Measurements from ENCODE around the gene DDX56. TPM values are rescaled to one million over a fixed set of nuclear protein-coding genes. Genes with fewer than 3 reads are reported as not detected.

DDX56 gene
- total and polyA plus RNA-seq, 2 of the 13 experiments (the other 11 are each of a cell fraction or from before 2014, with no cell fraction given) = 82.6 to 120 TPM

DNA sequence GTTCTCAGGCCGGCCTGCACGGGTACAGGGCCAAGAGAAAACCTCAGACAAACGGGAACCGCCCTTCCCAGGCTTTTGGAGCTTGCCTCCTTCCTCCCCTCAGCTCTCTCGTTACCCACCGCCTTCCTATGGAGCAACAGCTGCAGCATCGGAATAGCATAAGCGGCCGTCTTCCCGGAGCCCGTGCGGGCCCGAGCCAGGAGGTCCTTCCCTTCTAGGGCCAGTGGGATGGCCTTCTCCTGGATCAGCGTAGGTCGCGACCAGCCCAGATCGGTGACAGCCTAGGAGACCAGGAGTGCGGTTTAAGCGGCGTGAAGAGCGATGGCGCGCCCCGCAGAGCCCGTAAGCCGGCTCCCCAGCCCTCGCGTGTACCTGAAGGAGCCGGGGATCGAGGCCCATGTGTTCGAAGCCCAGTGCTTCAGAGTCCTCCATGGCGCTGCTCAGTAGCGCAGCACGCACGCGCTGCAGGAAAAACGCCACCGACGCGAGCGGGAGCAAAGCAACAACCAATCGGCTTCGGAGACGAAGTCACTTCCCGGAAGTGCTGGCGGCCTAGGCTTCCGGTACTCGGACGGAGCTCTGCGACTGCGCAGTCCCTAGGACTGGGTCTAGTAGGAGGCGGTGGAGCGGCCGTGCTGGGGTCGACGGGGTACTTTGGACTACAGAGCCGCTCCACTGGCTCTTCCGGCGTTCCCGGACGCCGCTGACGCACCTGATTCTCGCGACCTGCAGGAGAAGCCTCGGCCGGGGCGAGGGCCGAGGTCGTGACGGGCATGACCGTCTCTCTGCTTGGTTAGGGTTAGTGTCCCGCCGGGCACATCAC is at the start of gene DDX56 (continued):
- TF ChIP-seq HNRNPL (IDR thresholded peaks at IDR 0.05; ENCODE audit: low read depth, low read length) (no peak), AGO2 (optimal IDR thresholded peaks at IDR 0.05; ENCODE audit: low read depth, low read length) (peak; percentile 94), ZNF615 (CRISPR knock-in tag; IDR thresholded peaks at IDR 0.05; ENCODE audit: borderline replicate concordance) (0 out of 2 replicates have a peak, but pooled peaks have one; percentile 54), SMARCE1 (IDR thresholded peaks at IDR 0.05; ENCODE audit: borderline replicate concordance) (no peak), CHD2 (IDR thresholded peaks at IDR 0.05; ENCODE audit: low read depth, low read length) (peak; percentile 81), CCDC6 (CRISPR knock-in tag; IDR thresholded peaks at IDR 0.05) (peak; percentile 83; the same call in 1 of the 2 replicates), HDAC1 (CRISPR knock-in tag; IDR thresholded peaks at IDR 0.05) (peak; percentile 89), ARNT2 (CRISPR knock-in tag; IDR thresholded peaks at IDR 0.05; ENCODE audit: low read depth) (peak; percentile 86), ZNF619 (CRISPR knock-in tag; IDR thresholded peaks at IDR 0.05) (0 out of 2 replicates have a peak, but pooled peaks have one; percentile 86), SIX4 (CRISPR knock-in tag; IDR thresholded peaks at IDR 0.05) (peak; percentile 42; the same call in 1 of the 2 replicates), KLF16 (CRISPR knock-in tag; IDR thresholded peaks at IDR 0.05) (peak in 1 of 2 experiments; percentile 91; a peak in 2 of 4 replicates), EP300 (IDR thresholded peaks at IDR 0.05; ENCODE audit: low read depth in 2 of 2, low read length in 2 of 2) (no peak), EP300 (CRISPR knock-in tag; IDR thresholded peaks at IDR 0.05; ENCODE audit: borderline replicate concordance) (peak; percentile 33; the same call in 1 of the 2 replicates), PAXIP1 (CRISPR knock-in tag; conservative IDR thresholded peaks at IDR 0.05) (peak; percentile 68), ZBTB20 (CRISPR knock-in tag; IDR thresholded peaks at IDR 0.05; ENCODE audit: borderline replicate concordance, low read depth) (peak; percentile 75; the same call in 1 of the 2 replicates), ZNF3 (CRISPR knock-in tag; IDR thresholded peaks at IDR 0.05) (0 out of 2 replicates have a peak, but pooled peaks have one; percentile 26), HCFC1 (IDR thresholded peaks at IDR 0.05; ENCODE audit: low read depth, low read length) (peak; percentile 36), ZNF224 (CRISPR knock-in tag; IDR thresholded peaks at IDR 0.05) (0 out of 2 replicates have a peak, but pooled peaks have one; percentile 45), ZNF335 (CRISPR knock-in tag; IDR thresholded peaks at IDR 0.05) (peak; percentile 90), ARID4A (CRISPR knock-in tag; IDR thresholded peaks at IDR 0.05; ENCODE audit: borderline replicate concordance) (peak; percentile 86), ZZZ3 (CRISPR knock-in tag; IDR thresholded peaks at IDR 0.05; ENCODE audit: borderline replicate concordance) (peak; percentile 88; the same call in 1 of the 2 replicates), GPN1 (CRISPR knock-in tag; IDR thresholded peaks at IDR 0.05; ENCODE audit: borderline replicate concordance) (no peak), POLR2A (IDR thresholded peaks at IDR 0.05; ENCODE audit: insufficient read depth in 1 of 2, low read depth in 2 of 2, low read length in 2 of 2) (peak in 1 of 2 experiments; percentile 86; a peak in 2 of 4 replicates)

All from HepG2 (cell line).